Measurements from ENCODE around the gene ADM2.
"Not testable (repeated sequence)": the region's sequence is repeated elsewhere in the genome, so short reads cannot be mapped to it uniquely, and the experiment has no call there.

The ADM2 gene

DNA sequence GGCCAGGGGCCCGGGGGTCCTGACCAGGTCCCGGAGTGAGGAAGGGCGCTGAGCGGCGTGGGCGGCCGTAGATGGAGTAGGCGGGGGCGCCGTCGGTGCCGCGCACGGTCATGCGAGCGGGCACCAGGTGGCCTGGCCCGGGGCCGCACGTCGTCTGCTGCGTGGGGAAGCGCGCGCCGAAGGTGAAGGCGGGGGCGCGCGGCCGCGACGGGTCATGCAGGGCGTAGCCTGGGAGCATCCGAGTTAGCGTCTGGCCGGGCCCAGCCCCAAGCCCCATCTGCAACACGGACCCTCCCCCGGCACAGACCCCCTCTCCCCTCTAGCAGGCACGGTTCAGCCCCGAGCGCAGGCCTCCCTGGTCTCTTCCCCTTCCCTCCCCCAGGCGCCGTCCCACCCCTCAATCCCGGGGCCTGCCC, 50.2 kb downstream of the ADM2 start:
- no peak overlapping the region for H3K27ac Mint-ChIP-seq
- H3K9me3 Mint-ChIP-seq, result no peaks in the 10 kb centered on the region
- peak overlapping the region; percentile 70 for H3K4me3 Mint-ChIP-seq
- TF ChIP-seq CTCF (IDR thresholded peaks at IDR 0.05), result no peak
- DNase-seq, result peak; percentile 43
- peaks cover 8% of the 10 kb centered on the region for H3K36me3 Mint-ChIP-seq (ENCODE audit: low read depth)
- H3K4me1 Mint-ChIP-seq, result peaks cover 39% of the 10 kb centered on the region
- peaks cover 52% of the 10 kb centered on the region for H3K27me3 Mint-ChIP-seq (ENCODE audit: low read depth, poor library complexity)

DNA sequence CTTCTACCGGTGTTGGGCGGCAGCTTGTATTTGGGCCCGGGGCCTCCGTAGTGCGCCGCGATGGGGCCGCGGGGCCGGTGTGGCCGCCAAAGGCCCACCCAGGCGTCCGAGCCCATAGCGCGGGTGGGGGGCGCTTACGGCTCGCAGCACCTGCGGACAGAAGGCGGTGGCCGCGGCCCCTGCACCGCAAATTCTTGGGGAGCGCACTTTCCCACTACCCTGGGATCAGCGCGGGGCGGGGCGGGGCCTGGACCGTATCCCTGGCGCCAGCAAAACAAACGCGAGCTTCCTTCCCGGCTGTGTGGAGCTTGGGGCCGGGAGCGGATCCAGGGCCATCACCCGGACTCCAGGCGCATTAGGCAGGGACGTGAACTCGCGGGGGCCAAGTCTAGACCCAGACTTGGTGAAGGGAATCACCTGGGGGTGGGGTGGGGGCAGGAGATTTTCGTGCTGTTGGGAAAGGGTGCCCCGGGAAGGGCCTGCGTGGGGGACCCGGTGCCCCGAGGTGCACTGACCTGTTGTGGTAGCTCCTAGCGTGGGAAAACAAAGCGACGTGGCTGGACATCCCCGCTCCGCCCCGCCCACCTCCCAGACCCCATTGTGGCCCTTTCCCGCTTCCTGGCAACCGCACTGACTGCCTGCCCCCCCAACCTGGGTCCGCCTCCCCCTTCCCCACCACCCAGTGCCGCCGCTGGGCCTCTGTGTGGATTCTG, 50.8 kb downstream of the ADM2 start:
- peak overlapping the region; percentile 65 for H3K4me3 Mint-ChIP-seq
- H3K36me3 Mint-ChIP-seq (ENCODE audit: low read depth), result peaks cover 8% of the 10 kb centered on the region
- TF ChIP-seq CTCF (IDR thresholded peaks at IDR 0.05), result no peak
- no peak overlapping the region for H3K27ac Mint-ChIP-seq
- DNase-seq, result peak; percentile 74
- H3K4me1 Mint-ChIP-seq, result peaks cover 33% of the 10 kb centered on the region
- H3K27me3 Mint-ChIP-seq (ENCODE audit: low read depth, poor library complexity), result peaks cover 55% of the 10 kb centered on the region
- H3K9me3 Mint-ChIP-seq, result no peaks in the 10 kb centered on the region

GRCh38 chr22:50532824-50533796, 51.8 kb downstream of the ADM2 start:
- no peak for DNase-seq
- Mint-ChIP-seq H3K4me3 (peak overlapping the region; percentile 57), H3K27me3 (ENCODE audit: low read depth, poor library complexity) (peaks cover 47% of the 10 kb centered on the region), H3K36me3 (ENCODE audit: low read depth) (peaks cover 3% of the 10 kb centered on the region), H3K27ac (no peak overlapping the region), H3K9me3 (no peaks in the 10 kb centered on the region), H3K4me1 (peaks cover 28% of the 10 kb centered on the region)
- TF ChIP-seq CTCF (IDR thresholded peaks at IDR 0.05), result no peak

GRCh38 chr22:50533856-50534711, 52.7 kb downstream of the ADM2 start:
- DNase-seq; H3K9me3 Mint-ChIP-seq; H3K36me3 Mint-ChIP-seq (ENCODE audit: low read depth): not testable (repeated sequence)
- peak overlapping the region; percentile 73 for H3K27ac Mint-ChIP-seq
- peaks cover 33% of the 10 kb centered on the region for H3K4me1 Mint-ChIP-seq
- peak overlapping the region; percentile 57 for H3K4me3 Mint-ChIP-seq
- peaks cover 41% of the 10 kb centered on the region for H3K27me3 Mint-ChIP-seq (ENCODE audit: low read depth, poor library complexity)

GRCh38 chr22:50535113-50535512, 53.8 kb downstream of the ADM2 start:
- H3K27me3 Mint-ChIP-seq (ENCODE audit: low read depth, poor library complexity), result peaks cover 33% of the 10 kb centered on the region
- H3K4me1 Mint-ChIP-seq, result peaks cover 38% of the 10 kb centered on the region
- TF ChIP-seq CTCF (IDR thresholded peaks at IDR 0.05), result no peak
- H3K27ac Mint-ChIP-seq, result no peak overlapping the region
- DNase-seq, result no peak
- no peak overlapping the region for H3K4me3 Mint-ChIP-seq
- no peaks in the 10 kb centered on the region for H3K9me3 Mint-ChIP-seq
- H3K36me3 Mint-ChIP-seq (ENCODE audit: low read depth), result no peaks in the 10 kb centered on the region

Data from nephron progenitor cell (in vitro differentiated cells).